Lower lobe of right lung (tissue), 2 donors: ENCODE results near the gene BOK. TPM values are rescaled to one million over a fixed set of nuclear protein-coding genes. Genes with fewer than 3 reads are reported as not detected.

Source experiments
- ATAC-seq, 2 donors: fragments of 200-7000 bp; cut with Tn5 transposase; one replicate each; pipeline ENCODE4 v1.9.1; 2020 to 2022; ENCODE audit warnings: mild to moderate bottlenecking in 2 of 2, moderate library complexity in 2 of 2
- DNase-seq: peaks from one replicate; pipeline ENCODE4 v3.0.0-alpha.2; 2020
- H3K27ac ChIP-seq: fragments of 200-600 bp; one replicate; pipeline ENCODE4 v1.8.0; 2022
- H3K27me3 ChIP-seq: fragments of 200-600 bp; one replicate; pipeline ENCODE4 v1.8.0; 2022; ENCODE audit warnings: low read depth
- H3K36me3 ChIP-seq: fragments of 200-600 bp; one replicate; pipeline ENCODE4 v1.8.0; 2022; ENCODE audit warnings: mild to moderate bottlenecking
- H3K4me1 ChIP-seq: fragments of 200-600 bp; one replicate; pipeline ENCODE4 v1.8.0; 2022
- H3K4me3 ChIP-seq: fragments of 200-600 bp; one replicate; pipeline ENCODE4 v1.8.0; 2022; ENCODE audit warnings: mild to moderate bottlenecking
- H3K9me3 ChIP-seq: fragments of 200-600 bp; one replicate; pipeline ENCODE4 v1.8.0; 2022
- CTCF ChIP-seq: fragments of 200-600 bp; IDR thresholded peaks from one replicate; pipeline ENCODE4 v1.8.0; 2022; ENCODE audit warnings: antibody characterized with exemption, mild to moderate bottlenecking
- intact Hi-C: fragments of 100-400 bp; cut with DNase I; formaldehyde crosslinking; loops from one replicate; pipeline ENCODE4 v1.11.0; 2022
- total RNA-seq: library from RNA; stranded (reverse); fragmentation: NEBNext Ultra II Directional; extraction: Animal tissue kit (Norgen Biotek cat#: 25700); gene quantifications from one replicate; pipeline ENCODE4 v1.2.1, GENCODE V29; 2021
- donor health status: DM: no; HTN: yes; CAD: no; lungs with severe emphysema.

BOK gene
- total RNA-seq, 1 donor from 2014 or later: 44.2 TPM

DNA sequence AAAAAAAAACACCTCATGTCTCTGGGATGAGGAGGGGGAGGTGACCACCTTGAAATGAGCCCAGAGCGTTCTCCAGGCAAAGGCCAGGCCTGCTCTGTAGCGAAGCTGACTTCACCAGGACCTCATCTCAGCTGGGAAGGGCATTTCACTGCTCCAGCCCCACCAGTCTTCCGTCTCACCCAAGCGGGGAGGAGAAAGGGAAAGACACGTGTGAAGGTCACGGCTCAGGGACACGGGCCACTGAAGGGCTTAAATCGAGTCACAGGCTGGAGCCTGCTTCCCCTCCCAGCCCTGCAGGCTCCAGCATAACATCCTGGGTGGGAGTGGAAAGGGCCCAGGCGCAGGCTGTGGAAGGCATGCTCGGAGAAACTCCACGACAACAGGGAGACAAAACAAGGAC is 60.3 kb downstream of the BOK start:
- Histone ChIP-seq H3K36me3 (peaks cover 5% of the 10 kb centered on the region), H3K4me3 (no peak overlapping the region), H3K4me1 (peaks cover 16% of the 10 kb centered on the region), H3K9me3 (no peaks in the 10 kb centered on the region), H3K27ac (no peak overlapping the region), H3K27me3 (no peaks in the 10 kb centered on the region)
- intact Hi-C loops: no loop called here
- no peak for DNase-seq
- TF ChIP-seq CTCF: no peak
- no peak for ATAC-seq

DNA sequence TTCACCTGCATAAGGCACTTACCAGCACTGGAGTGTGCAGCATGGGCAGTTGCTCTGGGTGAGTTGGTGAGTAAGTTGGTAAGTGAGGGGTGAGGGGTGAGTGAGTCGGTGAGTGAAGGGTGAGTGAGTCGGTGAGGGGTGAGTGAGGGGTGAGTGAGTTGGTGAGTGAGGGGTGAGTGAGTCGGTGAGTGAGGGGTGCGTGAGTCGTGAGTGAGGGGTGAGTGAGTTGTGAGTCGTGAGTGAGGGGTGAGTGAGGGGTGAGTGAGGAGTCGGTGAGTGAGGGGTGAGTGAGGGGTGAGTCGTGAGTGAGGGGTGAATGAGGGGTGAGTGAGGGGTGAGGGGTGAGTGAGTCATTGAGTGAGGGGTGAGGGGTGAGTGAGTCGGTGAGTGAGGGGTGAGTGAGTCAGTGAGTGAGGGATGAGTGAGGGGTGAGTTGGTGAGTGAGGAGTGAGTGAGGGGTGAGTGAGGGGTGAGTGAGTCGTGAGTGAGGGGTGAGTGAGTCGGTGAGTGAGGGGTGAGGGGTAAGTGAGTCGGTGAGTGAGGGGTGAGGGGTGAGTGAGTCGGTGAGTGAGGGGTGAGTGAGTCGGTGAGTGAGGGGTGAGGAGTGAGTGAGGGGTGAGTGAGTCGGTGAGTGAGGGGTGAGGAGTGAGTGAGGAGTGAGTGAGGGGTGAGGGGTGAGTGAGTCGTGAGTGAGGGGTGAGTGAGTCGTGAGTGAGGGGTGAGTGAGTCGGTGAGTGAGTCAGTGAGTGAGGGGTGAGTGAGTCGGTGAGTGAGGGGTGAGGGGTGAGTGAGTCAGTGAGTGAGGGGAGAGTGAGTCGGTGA is 61.3 kb downstream of the BOK start:
- no peak overlapping the region for H3K27ac ChIP-seq
- H3K4me3 ChIP-seq: no peak overlapping the region
- intact Hi-C loops: no loop called here
- H3K27me3 ChIP-seq: no peaks in the 10 kb centered on the region
- H3K4me1 ChIP-seq: peaks cover 16% of the 10 kb centered on the region
- no peak for TF ChIP-seq CTCF
- DNase-seq: no peak
- peaks cover 5% of the 10 kb centered on the region for H3K36me3 ChIP-seq
- no peak for ATAC-seq
- H3K9me3 ChIP-seq: no peaks in the 10 kb centered on the region

- no peak for ATAC-seq
Measured at GRCh38 chr2:241620419-241620769, 61.8 kb downstream of the BOK start.

More at GRCh38 chr2:241620419-241620769, 61.8 kb downstream of the BOK start:
- Histone ChIP-seq H3K4me1 (peaks cover 12% of the 10 kb centered on the region), H3K4me3 (no peak overlapping the region), H3K9me3 (no peaks in the 10 kb centered on the region), H3K27ac (no peak overlapping the region), H3K27me3 (no peaks in the 10 kb centered on the region), H3K36me3 (peaks cover 5% of the 10 kb centered on the region)
- DNase-seq: no peak
- intact Hi-C loops: no loop called here
- no peak for TF ChIP-seq CTCF

Other genes with a start within 250 kb of the BOK start
- 387 TPM for gene HDLBP, start 243.1 kb upstream of the BOK start, total RNA-seq
- gene SEPTIN2, start 242.8 kb upstream of the BOK start, total RNA-seq: 255 TPM
- 42.4 TPM for gene FARP2, start 202.5 kb upstream of the BOK start, total RNA-seq
- gene STK25, start 50.2 kb upstream of the BOK start, total RNA-seq: 125 TPM
- 39.8 TPM for gene THAP4, start 78.4 kb downstream of the BOK start, total RNA-seq
- gene ATG4B, start 78.9 kb downstream of the BOK start, total RNA-seq: 62.7 TPM
- 17.3 TPM for gene DTYMK, start 128.1 kb downstream of the BOK start, total RNA-seq
- 36.5 TPM for gene ING5, start 143.3 kb downstream of the BOK start, total RNA-seq
- 29.4 TPM for gene D2HGDH, start 175.9 kb downstream of the BOK start, total RNA-seq
- not detected for gene GAL3ST2, start 218.1 kb downstream of the BOK start, total RNA-seq